Sigmoid colon (tissue), 7 donors: ENCODE measurements around the gene SLC3A2. TPM values are rescaled to one million over a fixed set of nuclear protein-coding genes. Genes with fewer than 3 reads are reported as not detected.
A peak's percentile ranks its signal among the peaks of the same experiment; 100 is the strongest.

Source experiments
- DNase-seq: peaks from one replicate; pipeline ENCODE4 v3.0.0-alpha.2; 2019
- H3K27ac ChIP-seq, 4 donors: fragments of 200-600 bp; sonication (generic); one replicate each; pipeline ENCODE4 v1.5.1; 2016 to 2019; ENCODE audit warnings: mild to moderate bottlenecking in 1 of 4
- H3K27me3 ChIP-seq, 3 donors: fragments of 200-600 bp; sonication (generic); one replicate each; pipeline ENCODE4 v1.5.1; 2019; ENCODE audit warnings: mild to moderate bottlenecking in 1 of 3
- H3K36me3 ChIP-seq, 4 donors: fragments of 200-600 bp; sonication (generic); one replicate each; pipeline ENCODE4 v1.5.1; 2016 to 2019
- H3K4me1 ChIP-seq, 4 donors: fragments of 200-600 bp; sonication (generic); one replicate each; pipeline ENCODE4 v1.5.1; 2017 to 2019
- H3K4me3 ChIP-seq, 4 donors: fragments of 200-600 bp; sonication (generic); one replicate each; pipeline ENCODE4 v1.5.1; 2017 to 2019; ENCODE audit warnings: mild to moderate bottlenecking in 2 of 4, moderate library complexity in 1 of 4
- H3K9me3 ChIP-seq, 4 donors: fragments of 200-600 bp in 3 of 4; sonication (generic) in 3 of 4; one replicate each; pipeline versions ENCODE4 v1.5.1 to v1.6.1; 2013 to 2019
- CTCF ChIP-seq, 4 experiments: fragments of 450-650 bp in 3 of 4; fragments of 200-600 bp in 1 of 4; IDR thresholded peaks; one replicate each; pipeline ENCODE4 v1.5.1; 2016 to 2019; ENCODE audit warnings: antibody characterized with exemption in 4 of 4, mild to moderate bottlenecking in 3 of 4, moderate library complexity in 2 of 4
- EP300 ChIP-seq, 4 donors: sonication (generic); formaldehyde crosslinking; IDR thresholded peaks; one replicate each; pipeline ENCODE4 v1.6.1; 2017; ENCODE audit warnings: antibody characterized with exemption in 4 of 4
- POLR2A ChIP-seq, 2 donors: fragments of 450-650 bp; IDR thresholded peaks; one replicate each; pipeline ENCODE4 v1.6.1; 2016; ENCODE audit warnings: antibody characterized with exemption in 2 of 2, mild to moderate bottlenecking in 2 of 2, moderate library complexity in 2 of 2
- POLR2AphosphoS5 ChIP-seq, 4 donors: sonication (generic); formaldehyde crosslinking; IDR thresholded peaks; one replicate each; pipeline ENCODE4 v1.6.1; 2017; ENCODE audit warnings: antibody characterized with exemption in 4 of 4
- WGBS, 2 donors: extraction: QIAGEN DNeasy Blood & Tissue Kit; methylation state at CpG; one replicate each; pipeline ENCODE4 v1.1.7; 2013; 5-methylcytosine and 5-hydroxymethylcytosine counted together
- intact Hi-C: fragments of 100-400 bp; cut with DNase I; formaldehyde crosslinking; loops from one replicate; pipeline ENCODE4 v1.15.1; 2023
- polyA plus RNA-seq, 3 donors: library from polyadenylated mRNA; stranded (reverse); fragments of 200-250 nt; gene quantifications; one replicate each; pipeline ENCODE4 v1.2.3, GENCODE V29; 2013
- total RNA-seq, 4 donors: library from RNA; depleted of rRNA; stranded (reverse); fragments of >200 nt; gene quantifications; one replicate each; pipeline ENCODE4 v1.1.0, GENCODE V29; 2016
- donor health status: healthy with polysubstance abuse.
- donor health status: Bipolar disorder and iron deficiency.
- donor health status: healthy.

SLC3A2 gene
- total and polyA plus RNA-seq, 7 donors = 16.8 to 128 (median 47.9) TPM

- intact Hi-C loops = no loop called here
- no peaks in the 10 kb centered on the region for H3K36me3 ChIP-seq
- peaks cover 0 to 19% (median 16%) of the 10 kb centered on the region in 4 donors for H3K4me1 ChIP-seq
- TF ChIP-seq CTCF (IDR thresholded peaks at IDR 0.05) (no peak), POLR2AphosphoS5 (IDR thresholded peaks at IDR 0.05) (no peak), POLR2A (IDR thresholded peaks at IDR 0.05) (no peak), EP300 (IDR thresholded peaks at IDR 0.05) (no peak)
- no peak for DNase-seq
- WGBS, 2 donors = 85 to 92% methylated on average over 7 of the region's 7 CpGs
- H3K9me3 ChIP-seq = no peaks in the 10 kb centered on the region
- no peak overlapping the region for H3K27ac ChIP-seq
- no peaks in the 10 kb centered on the region for H3K27me3 ChIP-seq
- no peak overlapping the region for H3K4me3 ChIP-seq
Observed at GRCh38 chr11:62875698-62876478, 4.8 kb upstream of the SLC3A2 start.

DNA sequence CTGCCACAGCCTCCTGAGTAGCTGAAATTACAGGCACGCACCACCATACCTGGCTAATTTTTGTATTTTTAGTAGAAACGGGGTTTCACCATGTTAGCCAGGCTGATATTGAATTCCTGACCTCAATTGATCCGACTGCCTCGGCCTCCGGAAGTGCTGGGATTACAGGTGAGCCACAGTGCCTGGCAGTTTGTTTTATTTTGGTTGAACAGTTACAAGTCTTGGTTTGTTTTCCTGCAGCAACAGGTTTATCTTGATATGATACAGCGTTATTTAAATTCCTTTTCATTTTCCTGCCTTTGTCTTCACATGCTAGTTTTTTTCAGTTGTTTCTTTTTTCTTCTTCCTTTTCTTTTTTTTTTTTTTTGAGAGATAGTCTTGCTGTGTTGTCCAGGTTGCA lies 4.0 kb upstream of the SLC3A2 start:
- 91 to 96% methylated on average over 6 of the region's 6 CpGs for WGBS, 2 donors
- Histone ChIP-seq H3K27me3 (no peaks in the 10 kb centered on the region), H3K4me1 (peaks cover 0 to 19% (median 16%) of the 10 kb centered on the region in 4 donors), H3K4me3 (no peak overlapping the region), H3K27ac (no peak overlapping the region), H3K9me3 (no peaks in the 10 kb centered on the region), H3K36me3 (no peaks in the 10 kb centered on the region)
- TF ChIP-seq CTCF (IDR thresholded peaks at IDR 0.05) (no peak), POLR2AphosphoS5 (IDR thresholded peaks at IDR 0.05) (no peak), POLR2A (IDR thresholded peaks at IDR 0.05) (no peak), EP300 (IDR thresholded peaks at IDR 0.05) (no peak)
- intact Hi-C loops = no loop called here
- no peak for DNase-seq

DNA sequence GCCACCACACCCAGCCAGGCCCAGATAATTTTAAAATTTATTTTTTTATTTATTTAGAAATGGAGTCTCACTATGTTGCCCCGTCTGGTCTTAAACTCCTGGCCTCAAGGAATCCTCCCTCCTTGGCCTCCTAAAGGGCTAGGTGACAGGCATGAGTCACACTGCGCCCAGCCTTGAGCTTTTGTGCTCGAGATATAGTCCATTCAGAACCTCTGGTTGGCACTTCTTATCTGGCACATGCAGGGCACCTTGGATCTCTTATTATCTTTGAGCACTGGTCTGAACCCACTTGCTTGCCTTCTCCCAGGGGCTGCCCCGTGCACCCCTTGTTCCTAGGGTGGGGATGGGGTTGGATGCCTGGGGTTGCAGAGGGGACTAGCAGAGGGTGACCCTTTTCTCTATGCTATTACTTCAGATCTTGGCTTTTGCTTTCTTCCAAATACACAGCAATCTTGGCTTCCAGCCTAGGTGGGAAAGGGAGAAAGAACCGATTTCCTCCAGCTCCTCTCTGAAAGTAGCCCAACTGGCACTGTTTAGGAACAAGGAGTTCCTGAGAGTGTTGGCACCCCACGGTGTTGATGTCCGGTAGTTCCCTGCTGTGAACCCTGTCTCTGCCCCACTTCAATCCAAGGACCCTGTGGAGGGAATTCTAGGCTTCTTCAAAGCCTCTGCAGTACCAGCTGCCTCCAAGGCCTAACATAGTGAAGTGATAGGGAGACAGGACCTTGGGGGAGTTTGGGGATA lies 1.3 kb upstream of the SLC3A2 start:
- TF ChIP-seq POLR2AphosphoS5 (IDR thresholded peaks at IDR 0.05) (peak in 3 of 4 donors; percentile 20 to 45 (median 43)), EP300 (IDR thresholded peaks at IDR 0.05) (no peak)
- Histone ChIP-seq H3K4me3 (peak overlapping the region in 3 of 4 donors; percentile 84 to 99 (median 93)), H3K4me1 (peaks cover 0 to 45% (median 41%) of the 10 kb centered on the region in 4 donors), H3K36me3 (peaks cover 6 to 22% (median 18%) of the 10 kb centered on the region in 4 donors), H3K9me3 (no peaks in the 10 kb centered on the region), H3K27ac (peak overlapping the region; percentile 97 to 100 (median 98)), H3K27me3 (no peaks in the 10 kb centered on the region)
- intact Hi-C loops = no loop called here
- peak; percentile 80 for DNase-seq
- 78 to 82% methylated on average over 7 of the region's 7 CpGs for WGBS, 2 donors

GRCh38 chr11:62880231-62880802 lies 379 bp upstream of the SLC3A2 start:
- peak overlapping the region; percentile 72 to 99 (median 88) for H3K4me3 ChIP-seq
- peaks cover 0 to 49% (median 46%) of the 10 kb centered on the region in 4 donors for H3K4me1 ChIP-seq
- peaks cover 13 to 31% (median 26%) of the 10 kb centered on the region in 4 donors for H3K36me3 ChIP-seq
- WGBS, 2 donors = 2 to 5% methylated on average over 16 of the region's 16 CpGs
- H3K27ac ChIP-seq = peak overlapping the region; percentile 97 to 100 (median 98)
- H3K9me3 ChIP-seq = no peaks in the 10 kb centered on the region
- no peak for DNase-seq
- TF ChIP-seq POLR2AphosphoS5 (IDR thresholded peaks at IDR 0.05) = no peak
- TF ChIP-seq EP300 (IDR thresholded peaks at IDR 0.05) = no peak
- no peak for TF ChIP-seq POLR2A (IDR thresholded peaks at IDR 0.05)
- TF ChIP-seq CTCF (IDR thresholded peaks at IDR 0.05) = no peak
- intact Hi-C loops = loop anchor here (1.0 to 10.0 kb wide), 4 partner anchors 24 to 486 kb away; no protein-coding TSS in a partner anchor
- no peaks in the 10 kb centered on the region for H3K27me3 ChIP-seq
